Measurements from ENCODE around the gene CHCHD6. TPM values are rescaled to one million over a fixed set of nuclear protein-coding genes. Genes with fewer than 3 reads are reported as not detected.

The CHCHD6 gene
- total RNA-seq, 1 experiment from 2014 or later: 47.7 TPM

- no peak for DNase-seq
- H3K27ac ChIP-seq: no peak overlapping the region
- H3K9me2 ChIP-seq (ENCODE audit: insufficient read depth): no peaks in the 10 kb centered on the region
- no peak overlapping the region for H3K4me2 ChIP-seq
- H3K4me1 ChIP-seq (replicated peaks; ENCODE audit: insufficient read depth): no peaks in the 10 kb centered on the region
- H3F3A ChIP-seq (ENCODE audit: insufficient read depth, low read depth): no peaks in the 10 kb centered on the region
- BruUV-seq (replicated peaks): no TSS peak
- CTCF ChIA-PET: no interaction called here
- H4K20me1 ChIP-seq (ENCODE audit: insufficient read depth): no peaks in the 10 kb centered on the region
- no peak for TF ChIP-seq EZH2 (IDR thresholded peaks at IDR 0.05; ENCODE audit: low read depth)
- no peak for TF ChIP-seq CTCF (conservative IDR thresholded peaks at IDR 0.05)
- no peaks in the 10 kb centered on the region for H3K36me3 ChIP-seq (ENCODE audit: low read depth)
- intact Hi-C loops (cut with micrococcal nuclease; ENCODE audit: unreplicated experiment): no loop called here
- no peaks in the 10 kb centered on the region for H3K9me3 ChIP-seq (ENCODE audit: insufficient read depth, low read depth)
- no peak overlapping the region for H3K4me3 ChIP-seq
- POLR2A ChIA-PET (ENCODE audit: unreplicated experiment): no interaction called here
- no peak overlapping the region for H2AFZ ChIP-seq
- H3K79me2 ChIP-seq (ENCODE audit: low read depth): no peaks in the 10 kb centered on the region
- peaks cover 20% of the 10 kb centered on the region for H3K27me3 ChIP-seq (ENCODE audit: insufficient read depth, low read depth)
Measured at GRCh38 chr3:126667631-126668449, 36.2 kb upstream of the CHCHD6 start.

- H3K79me2 ChIP-seq (ENCODE audit: low read depth): no peaks in the 10 kb centered on the region
- H3K4me3 ChIP-seq: no peak overlapping the region
- CTCF ChIA-PET: interaction anchor here (0.7 kb wide), 1 partner anchor 1013 kb away, joined by 13 read pairs; no protein-coding TSS in a partner anchor
- intact Hi-C loops (cut with micrococcal nuclease; ENCODE audit: unreplicated experiment): no loop called here
- no peaks in the 10 kb centered on the region for H3F3A ChIP-seq (ENCODE audit: insufficient read depth, low read depth)
- DNase-seq: no peak
- no TSS peak for BruUV-seq (replicated peaks)
- H4K20me1 ChIP-seq (ENCODE audit: insufficient read depth): no peaks in the 10 kb centered on the region
- no peaks in the 10 kb centered on the region for H3K9me3 ChIP-seq (ENCODE audit: insufficient read depth, low read depth)
- H3K27ac ChIP-seq: no peak overlapping the region
- H3K36me3 ChIP-seq (ENCODE audit: low read depth): no peaks in the 10 kb centered on the region
- H3K4me1 ChIP-seq (replicated peaks; ENCODE audit: insufficient read depth): no peaks in the 10 kb centered on the region
- peaks cover 17% of the 10 kb centered on the region for H3K27me3 ChIP-seq (ENCODE audit: insufficient read depth, low read depth)
- no peak overlapping the region for H3K4me2 ChIP-seq
- TF ChIP-seq EZH2 (IDR thresholded peaks at IDR 0.05; ENCODE audit: low read depth): no peak
- TF ChIP-seq CTCF (conservative IDR thresholded peaks at IDR 0.05): no peak
- no peaks in the 10 kb centered on the region for H3K9me2 ChIP-seq (ENCODE audit: insufficient read depth)
- no peak overlapping the region for H2AFZ ChIP-seq
- POLR2A ChIA-PET (ENCODE audit: unreplicated experiment): no interaction called here
Measured at GRCh38 chr3:126668450-126669401, 35.3 kb upstream of the CHCHD6 start.

- DNase-seq: no peak
- ChIA-PET CTCF (interaction anchor here (0.6 kb wide), 2 partner anchors 18 to 1020 kb away, joined by 3 to 8 read pairs; no protein-coding TSS in a partner anchor), POLR2A (ENCODE audit: unreplicated experiment) (interaction anchor here (0.7 kb wide), 1 partner anchor 9 kb away, joined by 5 read pairs; no protein-coding TSS in a partner anchor)
- H4K20me1 ChIP-seq (ENCODE audit: insufficient read depth): no peaks in the 10 kb centered on the region
- no peaks in the 10 kb centered on the region for H3K9me3 ChIP-seq (ENCODE audit: insufficient read depth, low read depth)
- H3K4me2 ChIP-seq: no peak overlapping the region
- peaks cover 18% of the 10 kb centered on the region for H3K27me3 ChIP-seq (ENCODE audit: insufficient read depth, low read depth)
- no peaks in the 10 kb centered on the region; the same call in 1 of the 2 replicates for H3K9me2 ChIP-seq (ENCODE audit: insufficient read depth)
- BruUV-seq (replicated peaks): no TSS peak
- H3K27ac ChIP-seq: no peak overlapping the region
- H2AFZ ChIP-seq: no peak overlapping the region
- H3F3A ChIP-seq (ENCODE audit: insufficient read depth, low read depth): no peaks in the 10 kb centered on the region
- no peak overlapping the region for H3K4me3 ChIP-seq
- no peaks in the 10 kb centered on the region for H3K79me2 ChIP-seq (ENCODE audit: low read depth)
- intact Hi-C loops (cut with micrococcal nuclease; ENCODE audit: unreplicated experiment): no loop called here
- no peaks in the 10 kb centered on the region for H3K36me3 ChIP-seq (ENCODE audit: low read depth)
- TF ChIP-seq CTCF (conservative IDR thresholded peaks at IDR 0.05): no peak
- TF ChIP-seq EZH2 (IDR thresholded peaks at IDR 0.05; ENCODE audit: low read depth): no peak
- no peaks in the 10 kb centered on the region for H3K4me1 ChIP-seq (replicated peaks; ENCODE audit: insufficient read depth)
Measured at GRCh38 chr3:126671521-126671920, 32.5 kb upstream of the CHCHD6 start.

All from PC-9 (cell line).